ENCODE data around the gene AP1S2.

The AP1S2 gene

DNA sequence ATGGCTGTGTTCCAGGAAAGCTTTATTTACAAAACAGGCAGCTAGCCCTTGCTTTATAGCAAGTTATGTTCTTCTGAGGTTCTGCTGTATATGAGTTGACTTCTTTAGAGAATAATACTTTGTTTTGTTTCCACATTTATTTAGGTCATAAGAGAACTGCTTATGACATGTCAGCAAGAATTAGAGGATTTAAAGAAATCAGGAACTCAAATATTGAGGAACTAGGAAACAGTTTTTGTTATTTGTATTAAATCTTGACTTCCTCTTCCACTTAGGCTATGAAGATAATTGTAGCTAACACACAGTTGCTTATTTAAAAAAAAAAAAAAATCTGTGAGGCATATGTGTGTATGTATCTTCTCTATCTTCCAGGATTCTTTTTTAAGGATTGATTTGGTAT, 50.0 kb downstream of the AP1S2 start:
- no peak for DNase-seq

DNA sequence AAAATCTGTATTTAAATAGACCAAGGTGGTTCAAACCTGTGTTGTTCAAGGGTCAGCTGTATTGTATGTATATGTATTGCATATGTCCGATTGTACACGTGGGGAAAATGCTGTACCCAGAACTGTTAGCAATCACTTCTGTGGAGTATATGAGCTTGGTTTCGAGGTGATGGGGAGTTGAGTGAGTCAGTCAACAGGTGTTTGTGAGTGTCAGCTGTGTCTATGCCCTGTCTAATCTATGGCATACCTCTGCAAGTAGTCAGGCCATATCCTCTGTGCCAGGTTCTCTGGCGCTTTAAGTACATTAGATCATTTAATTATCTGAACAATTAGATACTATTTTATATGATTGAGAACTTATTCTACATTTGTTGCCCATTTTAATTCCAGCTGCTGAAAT, 56.9 kb downstream of the AP1S2 start:
- no peak for DNase-seq

DNA sequence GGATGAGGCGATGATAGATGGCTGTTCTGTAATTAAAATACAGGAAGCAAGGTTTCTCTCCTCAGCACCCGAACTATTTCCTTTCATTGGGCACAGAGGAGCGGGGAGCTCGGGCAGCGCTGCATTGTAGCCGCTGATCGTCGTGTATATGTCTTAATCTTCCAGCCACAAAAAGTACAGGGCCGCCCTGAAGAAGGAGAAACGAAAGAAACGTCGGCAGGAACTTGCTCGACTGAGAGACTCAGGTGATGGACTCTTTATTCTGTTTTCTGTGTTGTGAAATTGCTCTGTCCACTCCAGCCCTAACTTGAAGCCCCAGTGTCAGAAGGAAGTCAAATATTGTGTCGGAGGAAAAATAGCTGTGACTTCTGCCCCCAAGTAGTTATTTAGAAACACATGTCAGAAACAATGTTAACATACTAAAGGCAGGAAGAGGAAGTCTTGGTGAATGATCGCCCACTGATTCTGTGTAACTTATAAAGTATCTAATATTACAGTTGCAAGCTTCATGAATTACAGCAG, 63.8 kb downstream of the AP1S2 start:
- no peak for DNase-seq

DNA sequence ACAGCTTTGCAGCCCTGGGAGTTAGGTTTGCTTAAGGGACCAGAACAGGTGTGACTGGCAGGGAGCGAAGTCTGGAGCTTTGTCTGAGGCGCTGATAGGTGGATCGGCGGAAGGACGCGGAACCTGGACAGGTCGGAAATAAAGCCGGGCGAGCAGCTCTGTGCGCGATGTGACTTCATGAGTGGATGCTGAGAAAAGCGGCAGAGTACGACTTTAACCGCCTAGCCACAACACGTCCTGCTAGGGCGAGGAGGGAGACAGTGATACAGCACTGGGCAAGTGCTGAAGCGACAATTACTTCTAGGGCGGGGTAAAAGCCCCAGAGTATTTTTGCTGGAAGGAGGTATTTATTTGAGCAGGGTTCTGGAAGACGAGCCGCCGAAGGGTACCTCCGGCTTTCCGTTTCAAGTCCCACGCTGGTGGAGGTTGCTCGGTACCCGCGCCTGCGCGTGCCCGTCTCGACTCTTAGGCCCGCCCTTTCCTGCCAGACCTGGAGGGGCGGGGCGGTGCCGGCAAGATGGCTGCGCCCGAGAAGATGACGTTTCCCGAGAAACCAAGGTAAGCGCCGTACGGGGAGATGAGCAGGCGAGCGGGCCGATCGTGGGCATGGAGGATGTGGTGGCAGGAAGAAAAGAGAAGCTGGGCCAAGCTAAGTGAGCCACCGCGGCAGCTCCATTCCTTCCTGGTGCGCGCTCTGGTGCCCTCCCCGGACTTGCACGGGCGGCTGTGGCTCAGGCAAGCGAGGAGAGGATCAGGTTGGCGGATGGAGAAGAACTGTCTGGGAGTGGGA, 64.4 kb downstream of the AP1S2 start, which contains the start of gene ZRSR2:
Gene ZRSR2 (plus strand): TSS at position 506 of the 790 bp plus-strand sequence. CDS start 12 bp downstream, at position 518.
- DNase-seq, result peak; percentile 52 to 81

DNA sequence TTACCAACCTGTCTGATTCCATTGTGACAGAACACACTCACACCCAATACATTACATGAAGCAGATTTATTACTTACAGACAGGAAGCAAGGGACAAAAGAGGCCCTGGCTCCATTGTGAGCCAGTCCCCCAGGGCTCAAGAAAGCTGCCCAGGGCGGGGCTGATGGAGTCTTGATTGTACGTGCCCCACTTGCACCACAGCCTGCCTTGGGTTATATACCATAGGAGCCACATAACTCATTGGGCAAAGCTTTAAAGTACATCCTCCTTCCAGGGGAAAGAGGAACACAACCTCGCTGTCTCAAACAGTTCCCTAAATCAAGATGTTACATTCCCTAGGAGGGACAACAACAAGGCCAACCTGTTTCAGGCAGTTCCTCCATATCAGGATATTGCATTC, 67.7 kb downstream of the AP1S2 start:
- DNase-seq, result no peak

DNA sequence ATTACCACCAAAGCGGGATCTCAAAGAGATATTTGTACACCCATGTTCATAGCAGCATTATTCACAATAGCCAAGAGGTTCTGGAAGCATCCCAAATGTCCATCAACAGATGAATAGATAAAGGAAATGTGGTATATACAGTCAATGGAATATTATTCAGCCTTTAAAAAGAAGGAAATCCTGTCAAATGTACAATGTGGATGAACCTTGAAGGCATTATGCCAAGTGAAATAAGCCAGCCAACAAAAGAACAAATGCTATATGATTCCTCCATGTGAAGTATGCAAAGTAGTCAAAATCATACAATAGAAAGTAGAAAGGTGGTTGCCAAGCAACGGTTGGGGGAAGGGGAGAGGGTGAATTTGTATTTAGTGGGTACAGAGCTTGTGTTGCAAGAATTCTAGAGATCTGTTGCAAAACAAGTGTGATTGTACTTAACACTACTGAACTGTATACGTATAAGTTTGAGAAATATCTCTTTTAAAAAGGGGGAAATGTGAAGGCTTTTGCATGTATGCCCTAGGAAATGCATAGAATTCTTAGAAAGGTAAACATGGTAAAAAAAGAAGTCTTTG, 69.3 kb downstream of the AP1S2 start:
- DNase-seq, result no peak

DNA sequence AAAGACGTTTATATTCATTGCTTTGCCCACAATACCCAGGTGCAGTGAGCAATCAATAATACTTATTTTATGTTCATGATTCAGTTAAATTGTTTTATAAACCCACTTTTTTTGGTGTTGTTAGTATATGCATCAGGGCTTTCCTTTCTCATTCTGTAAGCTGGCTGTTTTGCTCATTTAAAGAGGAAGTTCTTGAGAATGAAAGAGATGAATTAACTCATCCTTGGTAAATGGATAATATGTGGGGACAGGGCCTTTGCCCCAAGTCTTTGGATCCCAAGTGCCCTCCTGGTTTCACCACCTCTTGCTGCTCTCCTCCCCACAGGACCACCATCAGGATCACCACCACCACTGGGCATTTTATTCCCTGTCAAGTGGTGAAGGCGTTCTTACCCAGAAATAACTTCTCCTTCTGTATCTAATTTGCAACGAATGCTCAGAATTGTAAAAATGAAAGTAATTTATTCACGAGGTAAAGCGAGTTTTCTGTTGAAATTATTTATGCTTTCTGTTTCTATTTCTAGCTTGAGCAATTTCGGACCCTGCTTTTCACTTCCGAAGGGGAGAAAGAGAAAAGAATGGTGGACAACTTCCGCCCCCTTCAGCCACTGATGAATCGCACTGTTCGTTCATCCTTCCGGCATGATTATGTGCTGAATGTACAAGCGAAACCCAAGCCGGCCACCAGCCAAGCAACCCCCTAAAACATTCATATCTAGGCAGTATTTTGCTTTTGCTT, 72.5 kb downstream of the AP1S2 start:
- no peak for DNase-seq

Measured in NCI-H524 (cell line).